ENCODE results near the gene LUZP2. TPM values are rescaled to one million over a fixed set of nuclear protein-coding genes. Genes with fewer than 3 reads are reported as not detected.

Gene LUZP2
- total and polyA plus RNA-seq, 2 of the 8 experiments (the other 6 are each of a cell fraction or from before 2014, with no cell fraction given), result 0.79 to 1.5 TPM

- ChIA-PET POLR2A (ENCODE audit: partially characterized antibody) (no interaction called here), CTCF (ENCODE audit: partially characterized antibody) (no interaction called here)
- no peak overlapping the region for H3K9ac ChIP-seq (replicated peaks in 1 of 4; ENCODE audit: extremely low read depth in 1 of 4, low read depth in 3 of 4, low read length in 3 of 4)
- no peak overlapping the region for H3K27ac ChIP-seq (ENCODE audit: low read depth, low read length)
- H3K18ac ChIP-seq (ENCODE audit: extremely low read depth, low read length), result no peak overlapping the region
- no peak overlapping the region for H2AK5ac ChIP-seq (ENCODE audit: low read depth, low read length)
- H4K20me1 ChIP-seq (replicated peaks in 1 of 2; ENCODE audit: control insufficient read depth in 1 of 2, insufficient read depth in 2 of 2, low read length in 2 of 2), result no peaks in the 10 kb centered on the region
- H3K56ac ChIP-seq (replicated peaks; ENCODE audit: insufficient read length, low read depth, low read length), result no peak overlapping the region
- no peak overlapping the region for H3K4me3 ChIP-seq (ENCODE audit: extremely low read depth in 1 of 4, insufficient read depth in 2 of 4, low read depth in 3 of 4, low read length in 4 of 4)
- H3K79me2 ChIP-seq (ENCODE audit: control insufficient read depth in 1 of 2, insufficient read depth in 2 of 2, low read length in 2 of 2), result no peaks in the 10 kb centered on the region
- no peak overlapping the region for H2BK15ac ChIP-seq (ENCODE audit: low read length)
- FAIRE-seq (no peak), DNase-seq (ENCODE audit: low read depth in 1 of 2, low spot score in 2 of 2) (no peak)
- H2BK20ac ChIP-seq (ENCODE audit: low read length), result no peak overlapping the region
- H4K8ac ChIP-seq (ENCODE audit: extremely low read depth, insufficient read depth, low read length), result no peak overlapping the region
- no peak overlapping the region for H3K14ac ChIP-seq (ENCODE audit: insufficient read length)
- no peak overlapping the region for H2BK12ac ChIP-seq (ENCODE audit: low read depth, low read length)
- H3K79me1 ChIP-seq (ENCODE audit: low read depth, low read length), result no peaks in the 10 kb centered on the region
- no peaks in the 10 kb centered on the region for H3K23me2 ChIP-seq (ENCODE audit: low read depth, low read length)
- H2AFZ ChIP-seq (ENCODE audit: low read length), result no peak overlapping the region
- no peak overlapping the region for H2BK5ac ChIP-seq (ENCODE audit: low read depth, low read length)
- H3K23ac ChIP-seq (ENCODE audit: insufficient read length), result no peak overlapping the region
- H3K4me1 ChIP-seq (replicated peaks in 1 of 4; ENCODE audit: control insufficient read depth in 3 of 4, insufficient read depth in 4 of 4, low read length in 3 of 4), result peaks cover 0 to 2% (median 0%) of the 10 kb centered on the region in 4 experiments; a peak in 1 of 7 replicates
- no peaks in the 10 kb centered on the region for H3K36me3 ChIP-seq (ENCODE audit: control insufficient read depth in 2 of 4, insufficient read depth in 4 of 4, low read length in 3 of 4)
- no peaks in the 10 kb centered on the region for H3K27me3 ChIP-seq (replicated peaks in 1 of 4; ENCODE audit: control insufficient read depth in 3 of 4, extremely low read depth in 1 of 4, insufficient read depth in 3 of 4, low read length in 3 of 4)
- H3K4ac ChIP-seq (replicated peaks; ENCODE audit: insufficient read length, low read depth, low read length), result no peak overlapping the region
- H4K91ac ChIP-seq (replicated peaks; ENCODE audit: insufficient read length, low read length), result no peak overlapping the region
- no peak overlapping the region for H3K4me2 ChIP-seq (ENCODE audit: insufficient read depth in 1 of 2, low read depth in 2 of 2, low read length in 2 of 2)
- no peak overlapping the region for H2BK120ac ChIP-seq (replicated peaks; ENCODE audit: low read depth, low read length)
- no peak overlapping the region for H4K5ac ChIP-seq (ENCODE audit: insufficient read length, low read depth, low read length)
- H3K9me3 ChIP-seq (ENCODE audit: insufficient read depth in 2 of 2, low read depth in 1 of 2, low read length in 1 of 2), result no peaks in the 10 kb centered on the region
- no peak for TF ChIP-seq SIN3A (conservative IDR thresholded peaks at IDR 0.05 in 1 of 2, IDR thresholded peaks at IDR 0.05 in 1 of 2; ENCODE audit: low read depth in 1 of 2, low read length in 2 of 2)
- TF ChIP-seq RFX5 (IDR thresholded peaks at IDR 0.05; ENCODE audit: borderline replicate concordance, low read depth, low read length), result no peak
- no peak for TF ChIP-seq USF2 (IDR thresholded peaks at IDR 0.05; ENCODE audit: low read length)
- TF ChIP-seq ZNF274 (IDR thresholded peaks at IDR 0.05; ENCODE audit: borderline replicate concordance, extremely low read depth, low read length), result no peak
- no peak for TF ChIP-seq RBBP5 (IDR thresholded peaks at IDR 0.05; ENCODE audit: borderline replicate concordance, low read depth, low read length)
- no peak for TF ChIP-seq TAF7 (optimal IDR thresholded peaks at IDR 0.05; ENCODE audit: borderline replicate concordance, low read depth, low read length)
- no peak for TF ChIP-seq MAFK (IDR thresholded peaks at IDR 0.05; ENCODE audit: low read depth, low read length)
- TF ChIP-seq ASH2L (IDR thresholded peaks at IDR 0.05; ENCODE audit: low read length), result no peak
- TF ChIP-seq SIRT6 (IDR thresholded peaks at IDR 0.05; ENCODE audit: low read length), result no peak
- no peak for TF ChIP-seq ATF2 (IDR thresholded peaks at IDR 0.05; ENCODE audit: low read length)
- no peak for TF ChIP-seq POLR2AphosphoS5 (IDR thresholded peaks at IDR 0.05; ENCODE audit: low read depth, low read length)
- TF ChIP-seq POU5F1 (IDR thresholded peaks at IDR 0.05; ENCODE audit: low read depth, low read length), result no peak
- TF ChIP-seq KDM5A (IDR thresholded peaks at IDR 0.05; ENCODE audit: low read length), result no peak
These were observed 148.7 kb downstream of the LUZP2 start for GRCh38 chr11:24645563-24645962.

All from H1 (cell line).